HG03025 (cell line): Measurements from ENCODE around the gene GTSE1.

Experiments
- ATAC-seq: cut with Tn5 transposase; IDR thresholded peaks from one replicate; pipeline ENCODE4 v1.9.1; 2021; ENCODE audit warnings: mild to moderate bottlenecking, moderate library complexity; ENCODE audit not compliant: unreplicated experiment, low FRiP score

Gene GTSE1

GRCh38 chr22:46350121-46350520 is 53.5 kb downstream of the GTSE1 start:
- ATAC-seq = no peak

DNA sequence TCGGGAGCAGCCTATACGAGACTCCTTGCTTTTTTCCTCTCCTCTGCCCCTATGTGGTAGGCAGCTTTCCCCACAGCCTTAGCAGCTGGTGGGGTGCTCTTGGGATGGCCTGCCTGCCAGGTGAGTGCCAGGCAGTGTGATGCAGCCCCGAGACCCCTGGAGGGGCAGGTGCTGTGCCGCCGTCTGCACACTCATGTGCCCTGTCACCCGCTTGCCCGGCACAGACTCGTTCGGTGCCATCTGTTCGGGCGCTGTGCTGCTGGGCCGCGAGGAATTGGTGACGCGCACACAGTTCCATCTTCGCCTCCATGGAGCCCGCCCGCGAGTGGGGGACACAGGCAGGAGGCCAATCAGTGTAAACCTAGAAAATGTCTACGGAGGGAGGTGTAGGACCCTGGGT is 54.0 kb downstream of the GTSE1 start:
- ATAC-seq = no peak

DNA sequence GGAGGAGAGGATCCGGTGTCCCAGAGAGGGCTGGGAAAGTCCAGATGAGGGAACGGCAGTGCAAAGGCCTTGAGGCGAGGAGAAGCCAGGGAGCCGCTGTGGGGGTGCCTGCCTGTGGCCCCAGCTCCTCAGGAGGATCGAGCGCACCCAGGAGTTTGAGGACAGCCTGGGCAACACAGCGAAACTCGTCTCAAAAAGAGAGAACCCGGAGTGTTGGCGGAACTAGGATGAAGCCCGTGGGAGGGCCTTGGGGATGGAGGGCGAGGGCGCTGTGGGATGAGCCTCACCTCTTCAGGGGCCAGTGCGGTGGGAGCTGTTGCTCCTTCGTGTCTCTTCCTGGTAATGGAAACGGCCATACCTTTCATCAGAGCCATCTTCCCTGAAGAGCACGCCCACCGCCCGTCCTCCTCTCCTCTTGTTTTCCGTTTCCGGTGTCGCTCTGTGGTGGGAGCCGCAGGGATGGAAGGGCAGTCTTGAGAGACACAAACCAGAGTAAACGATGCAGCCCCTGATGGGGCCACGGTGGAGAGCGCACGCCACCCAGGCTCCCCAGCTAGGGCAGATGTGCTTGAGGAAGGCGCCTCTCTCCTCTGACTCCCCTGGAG is 54.6 kb downstream of the GTSE1 start:
- ATAC-seq = no peak

DNA sequence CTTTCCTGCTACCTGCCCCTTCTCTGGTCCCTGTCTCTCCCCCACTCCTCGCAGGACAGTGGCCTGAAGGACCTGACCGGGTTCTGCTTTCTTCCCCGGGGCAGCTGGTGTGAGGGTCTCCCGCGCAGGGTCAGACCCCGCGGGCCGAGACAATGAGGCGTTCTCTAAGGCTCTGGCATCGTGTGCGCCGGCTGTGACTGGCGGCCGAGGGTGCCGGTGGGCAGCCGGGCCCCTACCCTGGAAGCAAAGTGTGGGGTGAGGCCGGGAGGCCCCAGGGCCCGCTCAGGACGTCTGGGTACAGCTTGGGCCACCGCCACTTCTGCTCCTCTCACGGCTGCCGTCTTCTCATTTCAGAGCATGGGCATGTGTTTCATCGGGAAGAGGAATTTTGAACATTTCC is 55.1 kb downstream of the GTSE1 start:
- ATAC-seq = no peak

DNA sequence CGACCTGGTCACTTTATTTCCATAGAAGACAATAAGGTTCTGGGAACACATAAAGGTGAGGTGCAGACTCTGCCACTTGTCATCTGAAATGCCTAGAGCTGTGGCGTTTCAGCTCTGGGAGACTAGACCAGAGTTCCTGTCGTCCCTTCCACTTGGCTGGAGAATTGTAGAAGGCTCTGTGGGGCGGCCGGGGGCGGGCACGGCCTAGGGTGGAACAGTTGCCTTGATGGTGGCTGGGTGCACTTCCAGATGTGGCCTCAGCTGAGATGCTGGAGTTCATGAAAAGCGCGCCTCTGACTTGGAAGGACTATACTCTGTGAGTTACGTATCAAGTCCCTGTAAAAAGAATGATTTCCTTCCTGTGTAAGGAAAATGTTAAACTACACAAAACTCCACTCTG is 55.6 kb downstream of the GTSE1 start:
- no peak for ATAC-seq

GRCh38 chr22:46352691-46353386 is 56.2 kb downstream of the GTSE1 start:
- ATAC-seq = no peak

- no peak for ATAC-seq
Observed at GRCh38 chr22:46353483-46354105, 56.9 kb downstream of the GTSE1 start.

GRCh38 chr22:46354176-46354992 is 57.7 kb downstream of the GTSE1 start:
- no peak for ATAC-seq

DNA sequence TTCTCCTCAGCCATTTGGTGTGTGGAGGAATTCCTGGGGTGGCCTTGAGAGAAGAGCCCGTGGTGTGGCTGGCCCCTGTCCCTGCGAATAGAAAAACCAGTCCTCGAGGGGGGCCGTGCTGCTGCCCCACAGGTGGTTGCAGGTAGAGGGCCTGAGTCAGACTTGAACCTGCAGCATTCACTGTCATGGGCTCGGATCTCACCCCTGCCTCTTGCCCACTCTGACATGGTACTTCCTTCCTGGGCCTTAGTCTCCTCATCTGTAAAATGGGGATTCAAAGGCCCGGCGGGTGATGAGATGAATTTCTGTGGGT is 58.3 kb downstream of the GTSE1 start:
- no peak for ATAC-seq

- no peak for ATAC-seq
Observed at GRCh38 chr22:46355369-46355995, 58.8 kb downstream of the GTSE1 start.

DNA sequence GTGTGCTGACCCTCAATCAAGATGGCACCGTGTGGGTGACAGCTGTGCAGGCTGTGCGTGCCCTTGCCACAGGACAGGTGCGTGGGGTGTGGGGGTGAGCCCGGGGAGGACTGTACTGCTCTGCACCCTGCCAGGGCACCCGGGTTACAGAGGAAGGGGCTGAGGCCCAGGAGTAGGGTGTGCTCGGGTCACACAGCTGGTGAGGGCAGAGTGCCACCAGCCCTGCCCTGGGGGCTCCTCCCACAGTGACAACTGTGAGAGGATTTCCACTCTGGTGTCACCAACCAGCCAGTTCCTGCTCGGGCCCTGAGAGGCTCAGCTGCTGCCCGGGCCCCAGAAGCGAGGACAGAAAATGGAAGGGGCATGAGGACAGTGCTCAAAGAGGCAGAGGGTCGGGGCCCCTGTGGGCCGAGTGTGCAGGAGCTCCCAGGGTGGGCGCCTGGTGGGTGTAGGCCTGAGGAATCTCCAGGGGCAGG is 59.4 kb downstream of the GTSE1 start:
- no peak for ATAC-seq

GRCh38 chr22:46356496-46357480 is 60.1 kb downstream of the GTSE1 start:
- no peak for ATAC-seq

DNA sequence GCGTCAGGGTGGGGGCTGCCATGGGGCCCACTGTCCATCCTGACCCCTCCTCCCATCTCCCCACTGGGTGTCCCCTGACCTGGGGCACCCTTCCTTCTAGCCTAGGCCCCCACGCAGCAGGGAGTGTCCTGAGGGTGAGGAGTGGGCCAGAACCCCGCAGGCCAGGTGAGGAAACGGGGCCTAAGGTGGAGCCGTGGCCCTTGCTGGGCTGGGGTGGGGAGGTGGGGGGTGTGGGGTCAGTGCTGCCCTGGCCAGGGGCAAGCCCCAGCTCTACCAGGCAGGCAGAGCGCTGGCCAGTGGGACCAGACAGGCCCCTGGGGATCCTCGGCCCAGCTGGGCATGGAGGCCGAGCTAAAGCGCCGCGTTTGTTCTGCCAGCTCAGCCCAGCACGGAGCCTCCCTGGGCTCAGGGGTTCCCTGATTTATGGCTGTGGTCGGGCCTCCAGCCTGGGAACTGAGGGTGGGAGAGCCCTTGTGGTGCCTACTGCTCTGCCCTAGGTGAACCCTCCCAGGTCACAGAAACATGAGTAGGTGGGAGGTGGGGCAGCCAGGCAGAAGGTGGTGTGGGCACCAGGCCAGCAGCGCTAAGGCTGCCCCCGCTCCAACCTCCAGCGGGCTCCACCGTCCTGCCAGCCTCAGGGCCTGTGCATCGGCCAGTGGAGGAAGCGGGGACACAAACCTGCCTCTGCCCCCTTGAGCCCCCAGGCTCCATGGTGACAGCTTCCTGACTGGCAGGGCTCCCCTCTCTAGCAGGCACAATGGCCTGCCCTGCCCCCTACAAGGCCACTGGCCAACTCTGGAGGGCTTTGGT is 61.2 kb downstream of the GTSE1 start:
- ATAC-seq = no peak

GRCh38 chr22:46358766-46359165 is 62.1 kb downstream of the GTSE1 start:
- no peak for ATAC-seq

GRCh38 chr22:46359362-46359761 is 62.7 kb downstream of the GTSE1 start:
- no peak for ATAC-seq

GRCh38 chr22:46360097-46360496 is 63.4 kb downstream of the GTSE1 start:
- ATAC-seq = no peak

DNA sequence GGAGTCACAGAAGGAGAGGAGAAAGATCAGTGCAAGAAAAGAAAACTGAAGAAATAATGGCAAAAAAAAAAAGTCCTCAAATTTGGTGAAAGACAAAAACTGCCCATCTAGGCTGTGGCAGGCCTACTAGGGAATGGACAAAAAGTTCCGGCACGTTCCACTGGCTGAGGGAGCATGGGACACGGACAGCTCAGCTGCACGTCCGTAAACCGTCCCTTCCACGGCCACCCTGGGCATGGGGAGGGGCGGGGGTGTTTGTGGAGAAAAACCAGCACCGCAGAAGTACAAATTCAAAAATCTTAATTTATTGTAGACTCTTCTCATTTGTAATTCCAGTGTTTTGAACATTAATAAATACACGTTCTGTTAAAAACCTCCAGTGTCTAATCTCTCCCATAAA is 64.2 kb downstream of the GTSE1 start:
- ATAC-seq = no peak

GRCh38 chr22:46361826-46362202 is 65.1 kb downstream of the GTSE1 start:
- ATAC-seq = no peak
